22Rv1 (cell line): ENCODE data around the gene RAB11FIP5.

Experiments
- ZFX ChIP-seq: fragments of 450-650 bp; IDR thresholded peaks from 2 replicates; pipeline ENCODE4 v1.6.1; 2017; ENCODE audit warnings: antibody characterized with exemption, borderline replicate concordance
- TF ChIP-seq, protein P1 (sequence below): fragments of 450-650 bp; IDR thresholded peaks from 2 replicates; pipeline ENCODE4 v1.5.1; 2017; ENCODE audit warnings: mild to moderate bottlenecking

DNA sequence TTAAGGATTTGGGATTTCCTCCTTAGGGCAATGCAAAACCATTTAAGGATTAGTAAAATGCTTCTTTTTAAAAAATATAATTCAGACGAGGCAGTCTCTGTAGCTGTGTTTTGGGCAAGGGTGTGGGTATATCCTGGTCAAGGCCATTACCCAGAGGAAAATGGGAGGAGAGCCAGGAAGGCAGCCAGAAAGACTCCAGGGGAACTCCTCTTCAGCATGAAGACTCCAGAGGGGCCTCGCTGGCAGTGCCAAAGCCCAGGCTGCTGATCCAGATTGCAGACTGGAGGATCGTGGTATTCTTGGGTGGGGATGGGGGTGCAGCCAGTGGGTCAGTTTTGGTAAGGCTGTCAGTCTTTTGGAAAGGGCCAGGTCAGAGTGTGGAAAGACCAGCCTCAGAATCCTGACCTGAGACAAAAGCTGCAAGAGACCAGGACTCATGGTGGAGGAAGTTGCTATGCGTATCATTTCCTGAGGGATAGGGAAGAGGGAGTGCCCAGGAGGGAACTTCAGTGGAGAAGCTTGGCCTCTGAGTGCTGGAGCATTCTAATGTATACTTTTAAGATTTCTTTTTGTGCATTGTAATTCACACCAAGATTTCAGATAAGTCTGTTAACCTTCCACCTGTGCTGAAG is 20.9 kb upstream of the RAB11FIP5 start:
- TF ChIP-seq, protein P1, sequence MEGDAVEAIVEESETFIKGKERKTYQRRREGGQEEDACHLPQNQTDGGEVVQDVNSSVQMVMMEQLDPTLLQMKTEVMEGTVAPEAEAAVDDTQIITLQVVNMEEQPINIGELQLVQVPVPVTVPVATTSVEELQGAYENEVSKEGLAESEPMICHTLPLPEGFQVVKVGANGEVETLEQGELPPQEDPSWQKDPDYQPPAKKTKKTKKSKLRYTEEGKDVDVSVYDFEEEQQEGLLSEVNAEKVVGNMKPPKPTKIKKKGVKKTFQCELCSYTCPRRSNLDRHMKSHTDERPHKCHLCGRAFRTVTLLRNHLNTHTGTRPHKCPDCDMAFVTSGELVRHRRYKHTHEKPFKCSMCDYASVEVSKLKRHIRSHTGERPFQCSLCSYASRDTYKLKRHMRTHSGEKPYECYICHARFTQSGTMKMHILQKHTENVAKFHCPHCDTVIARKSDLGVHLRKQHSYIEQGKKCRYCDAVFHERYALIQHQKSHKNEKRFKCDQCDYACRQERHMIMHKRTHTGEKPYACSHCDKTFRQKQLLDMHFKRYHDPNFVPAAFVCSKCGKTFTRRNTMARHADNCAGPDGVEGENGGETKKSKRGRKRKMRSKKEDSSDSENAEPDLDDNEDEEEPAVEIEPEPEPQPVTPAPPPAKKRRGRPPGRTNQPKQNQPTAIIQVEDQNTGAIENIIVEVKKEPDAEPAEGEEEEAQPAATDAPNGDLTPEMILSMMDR: no peak
- no peak for TF ChIP-seq ZFX
